CD4-positive, alpha-beta T cell (primary cell): ENCODE measurements around the gene PIK3C3. TPM values are rescaled to one million over a fixed set of nuclear protein-coding genes. Genes with fewer than 3 reads are reported as not detected.
"Not testable (repeated sequence)": the region's sequence is repeated elsewhere in the genome, so short reads cannot be mapped to it uniquely, and the experiment has no call there.

ENCODE experiments used
- ATAC-seq: fragments of 200-7000 bp; cut with Tn5 transposase; one replicate; pipeline ENCODE4 v1.10.0; 2022; ENCODE audit warnings: mild to moderate bottlenecking; ENCODE audit not compliant: poor library complexity
- CTCF ChIA-PET: fragments of 350-600 bp; sonication (Branson Sonifier 250); formaldehyde crosslinking; loops from one replicate; lab custom pipeline; 2021; ENCODE audit warnings: antibody characterized with exemption, inconsistent platforms; lab: Charles Lee
- POLR2A ChIA-PET: fragments of 350-600 bp; sonication (Branson Sonifier 250); formaldehyde crosslinking; loops from one replicate; lab custom pipeline; 2021; ENCODE audit warnings: antibody characterized with exemption, inconsistent platforms; lab: Charles Lee
- DNase-seq, 14 experiments: peaks; one replicate each; pipeline ENCODE4 v3.0.0-alpha.2; 2013 to 2020; ENCODE audit warnings: mixed read lengths in 2 of 14
- H3K27ac ChIP-seq, 2 donors: one replicate each; pipeline versions ENCODE4 v1.5.1 to v1.7.0; 2013; ENCODE audit warnings: low read length in 2 of 2, low read depth in 1 of 2, mild to moderate bottlenecking in 1 of 2
- H3K27me3 ChIP-seq, 2 experiments: 1 replicate in 1 of 2; 2 replicates in 1 of 2; pipeline versions ENCODE4 v1.6.1 to v1.7.0; 2013; ENCODE audit warnings: low read length in 2 of 2, control low read depth in 1 of 2, mild to moderate bottlenecking in 1 of 2, moderate library complexity in 1 of 2; ENCODE audit not compliant: insufficient read depth in 2 of 2, control insufficient read depth in 1 of 2
- H3K36me3 ChIP-seq: one replicate; pipeline ENCODE4 v1.6.1; 2013; ENCODE audit warnings: low read length, control low read depth; ENCODE audit not compliant: insufficient read depth
- H3K4me1 ChIP-seq: one replicate; pipeline ENCODE4 v1.6.1; 2013; ENCODE audit warnings: low read length, control low read depth; ENCODE audit not compliant: insufficient read depth
- H3K4me3 ChIP-seq: one replicate; pipeline ENCODE4 v1.5.1; 2013; ENCODE audit warnings: mild to moderate bottlenecking, low read length, moderate library complexity
- H3K9me3 ChIP-seq, 2 experiments: 1 replicate in 1 of 2; 2 replicates in 1 of 2; pipeline versions ENCODE4 v1.6.1 to v1.7.0; 2013; ENCODE audit warnings: low read length in 2 of 2, mild to moderate bottlenecking in 2 of 2, control low read depth in 1 of 2, moderate library complexity in 1 of 2; ENCODE audit not compliant: control insufficient read depth in 1 of 2, insufficient read depth in 1 of 2
- H3K27ac Mint-ChIP-seq: one replicate; pipeline ENCODE4 v1.8.0; 2020; ENCODE audit warnings: mixed read lengths
- H3K27me3 Mint-ChIP-seq: one replicate; pipeline ENCODE4 v1.8.0; 2021; ENCODE audit warnings: mixed read lengths
- H3K36me3 Mint-ChIP-seq: one replicate; pipeline ENCODE4 v1.8.0; 2021; ENCODE audit warnings: low read depth, mixed read lengths
- H3K4me1 Mint-ChIP-seq: one replicate; pipeline ENCODE4 v1.8.0; 2021; ENCODE audit warnings: low read depth, mixed read lengths
- H3K4me3 Mint-ChIP-seq: one replicate; pipeline ENCODE4 v1.8.0; 2020; ENCODE audit warnings: mild to moderate bottlenecking, mixed read lengths
- H3K9me3 Mint-ChIP-seq: one replicate; pipeline ENCODE4 v1.8.0; 2020; ENCODE audit warnings: mixed read lengths
- CTCF ChIP-seq: fragments of 200-600 bp; IDR thresholded peaks from one replicate; pipeline ENCODE4 v1.8.0; 2022; ENCODE audit warnings: antibody characterized with exemption, mild to moderate bottlenecking
- intact Hi-C, 2 experiments: fragments of 100-400 bp; cut with DNase I in 1 of 2; cut with micrococcal nuclease in 1 of 2; formaldehyde crosslinking; loops; one replicate each; pipeline versions ENCODE4 v1.15.1 to v1.9.0; 2023 to 2025; cut with DNase I, micrococcal nuclease
- total RNA-seq, 174 experiments: library from RNA in 2 of 174; stranded (reverse) in 2 of 174; gene quantifications; one replicate each; pipeline ENCODE4 v1.2.3 and lab custom pipeline; 2021 to 2026

The PIK3C3 gene
- total RNA-seq, 2 experiments from 2014 or later = 33.5 to 34.2 TPM

DNA sequence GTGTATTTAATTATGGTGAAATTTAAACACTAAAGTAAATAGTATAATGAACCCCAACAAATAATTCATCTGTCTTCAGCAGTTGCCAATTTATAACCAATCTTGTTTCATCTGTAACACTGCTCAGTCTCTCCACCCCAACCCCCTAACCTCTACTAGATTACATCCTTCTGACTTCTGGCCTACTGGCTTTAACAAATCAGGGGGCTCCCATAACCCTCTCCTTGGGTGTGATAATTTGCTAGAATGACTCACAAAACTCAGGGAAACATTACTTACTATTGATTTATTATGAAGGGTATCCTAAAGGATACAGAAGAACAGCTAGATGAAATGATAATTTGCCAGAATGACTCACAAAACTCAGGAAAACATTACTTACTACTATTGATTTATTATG is 50.7 kb downstream of the PIK3C3 start:
- no peaks in the 10 kb centered on the region for H3K27me3 ChIP-seq
- no peaks in the 10 kb centered on the region for H3K4me1 ChIP-seq
- H3K9me3 ChIP-seq = no peaks in the 10 kb centered on the region
- intact Hi-C loops = no loop called here
- Mint-ChIP-seq H3K9me3 (no peaks in the 10 kb centered on the region), H3K27me3 (no peaks in the 10 kb centered on the region), H3K36me3 (peaks cover 96% of the 10 kb centered on the region), H3K4me1 (peaks cover 15% of the 10 kb centered on the region), H3K4me3 (no peak overlapping the region), H3K27ac (peak overlapping the region; percentile 50)
- TF ChIP-seq CTCF = no peak
- H3K27ac ChIP-seq = no peak overlapping the region
- ATAC-seq = no peak
- CTCF ChIA-PET = no interaction called here
- no peak for DNase-seq
- POLR2A ChIA-PET = interaction anchor here (1.0 kb wide), 2 partner anchors 11 to 22 kb away, joined by 3 read pairs; no protein-coding TSS in a partner anchor
- peaks cover 50% of the 10 kb centered on the region for H3K36me3 ChIP-seq
- H3K4me3 ChIP-seq = no peak overlapping the region

DNA sequence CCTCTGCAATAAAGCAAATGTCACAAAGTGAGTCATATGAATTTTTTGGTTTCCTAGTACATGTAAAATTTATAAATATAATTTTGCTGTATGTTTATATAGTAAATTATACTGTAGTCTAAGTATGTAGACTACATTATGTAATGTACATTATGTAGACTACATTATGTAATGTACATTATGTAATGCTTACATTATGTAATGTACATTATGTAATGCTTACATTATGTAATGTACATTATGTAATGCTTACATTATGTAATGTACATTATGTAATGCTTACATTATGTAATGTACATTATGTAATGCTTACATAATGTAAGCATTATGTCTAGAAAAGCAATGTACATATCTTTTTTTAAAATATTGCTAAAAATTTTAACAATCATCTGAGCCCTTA is 54.4 kb downstream of the PIK3C3 start:
- H3K27ac ChIP-seq, H3K4me1 ChIP-seq, H3K27me3 ChIP-seq, intact Hi-C loops, DNase-seq, POLR2A ChIA-PET, CTCF ChIA-PET, ATAC-seq, H3K4me3 Mint-ChIP-seq, H3K9me3 ChIP-seq, H3K27ac Mint-ChIP-seq, H3K4me3 ChIP-seq, H3K9me3 Mint-ChIP-seq, H3K27me3 Mint-ChIP-seq: not testable (repeated sequence)
- H3K4me1 Mint-ChIP-seq = peaks cover 19% of the 10 kb centered on the region
- peaks cover 94% of the 10 kb centered on the region for H3K36me3 Mint-ChIP-seq
- peaks cover 36% of the 10 kb centered on the region for H3K36me3 ChIP-seq

GRCh38 chr18:42011053-42011452 is 56.0 kb downstream of the PIK3C3 start:
- no peak for TF ChIP-seq CTCF
- ChIA-PET CTCF (no interaction called here), POLR2A (no interaction called here)
- DNase-seq = no peak
- H3K27ac ChIP-seq = no peak overlapping the region
- no peaks in the 10 kb centered on the region for H3K4me1 ChIP-seq
- H3K4me3 ChIP-seq = no peak overlapping the region
- no peaks in the 10 kb centered on the region for H3K9me3 ChIP-seq
- Mint-ChIP-seq H3K36me3 (peaks cover 92% of the 10 kb centered on the region), H3K9me3 (no peaks in the 10 kb centered on the region), H3K27me3 (no peaks in the 10 kb centered on the region), H3K27ac (no peak overlapping the region), H3K4me1 (peaks cover 15% of the 10 kb centered on the region), H3K4me3 (no peak overlapping the region)
- intact Hi-C loops = no loop called here
- no peaks in the 10 kb centered on the region for H3K27me3 ChIP-seq
- peaks cover 36% of the 10 kb centered on the region for H3K36me3 ChIP-seq
- no peak for ATAC-seq

- intact Hi-C loops = no loop called here
- ATAC-seq = no peak
- Histone ChIP-seq H3K9me3 (no peaks in the 10 kb centered on the region), H3K4me3 (no peak overlapping the region), H3K27me3 (no peaks in the 10 kb centered on the region), H3K4me1 (no peaks in the 10 kb centered on the region), H3K36me3 (peaks cover 47% of the 10 kb centered on the region), H3K27ac (no peak overlapping the region)
- Mint-ChIP-seq H3K4me1 (peaks cover 15% of the 10 kb centered on the region), H3K9me3 (no peaks in the 10 kb centered on the region), H3K4me3 (no peak overlapping the region), H3K36me3 (peaks cover 47% of the 10 kb centered on the region), H3K27me3 (no peaks in the 10 kb centered on the region), H3K27ac (no peak overlapping the region)
- CTCF ChIA-PET = interaction anchor here (6.2 kb wide), 1 partner anchor 9 kb away, joined by 33 read pairs; no protein-coding TSS in a partner anchor
- TF ChIP-seq CTCF = no peak
- POLR2A ChIA-PET = no interaction called here
- DNase-seq = no peak
These were observed 63.8 kb downstream of the PIK3C3 start for GRCh38 chr18:42018831-42019230.
